GM21390 (cell line): ENCODE measurements around the gene POTEJ.
"Not testable (repeated sequence)": the region's sequence is repeated elsewhere in the genome, so short reads cannot be mapped to it uniquely, and the experiment has no call there.

Experiments
- ATAC-seq: cut with Tn5 transposase; IDR thresholded peaks from one replicate; pipeline ENCODE4 v1.9.1; 2021; ENCODE audit not compliant: unreplicated experiment

POTEJ gene

GRCh38 chr2:130611140-130611539, at the start of gene POTEJ:
Gene POTEJ (plus strand): TSS chr2:130611440. CDS start chr2:130611533, 93 bp downstream.
- not testable (repeated sequence) for ATAC-seq

- not testable (repeated sequence) for ATAC-seq
These were observed 45.1 kb upstream of the POTEJ start for GRCh38 chr2:130566165-130566564.

GRCh38 chr2:130571929-130572328, 39.3 kb upstream of the POTEJ start:
- ATAC-seq, result not testable (repeated sequence)

- not testable (repeated sequence) for ATAC-seq
These were observed 37.0 kb upstream of the POTEJ start for GRCh38 chr2:130574230-130574629.

- ATAC-seq, result not testable (repeated sequence)
These were observed 34.9 kb upstream of the POTEJ start for GRCh38 chr2:130576209-130576784.

GRCh38 chr2:130577559-130577958, 33.7 kb upstream of the POTEJ start:
- ATAC-seq, result not testable (repeated sequence)

GRCh38 chr2:130579121-130579520, 32.1 kb upstream of the POTEJ start:
- not testable (repeated sequence) for ATAC-seq

- not testable (repeated sequence) for ATAC-seq
These were observed 29.7 kb upstream of the POTEJ start for GRCh38 chr2:130581491-130581890.

GRCh38 chr2:130582970-130583369, 28.3 kb upstream of the POTEJ start:
- not testable (repeated sequence) for ATAC-seq

- not testable (repeated sequence) for ATAC-seq
These were observed 27.7 kb upstream of the POTEJ start for GRCh38 chr2:130583582-130583981.

GRCh38 chr2:130584726-130585125, 26.5 kb upstream of the POTEJ start:
- ATAC-seq, result not testable (repeated sequence)

- not testable (repeated sequence) for ATAC-seq
These were observed 22.4 kb upstream of the POTEJ start for GRCh38 chr2:130588688-130589458.

GRCh38 chr2:130590170-130590841, 20.9 kb upstream of the POTEJ start:
- not testable (repeated sequence) for ATAC-seq

- not testable (repeated sequence) for ATAC-seq
These were observed 20.3 kb upstream of the POTEJ start for GRCh38 chr2:130590842-130591359.

GRCh38 chr2:130592791-130593414, 18.3 kb upstream of the POTEJ start:
- not testable (repeated sequence) for ATAC-seq

- not testable (repeated sequence) for ATAC-seq
These were observed 17.2 kb upstream of the POTEJ start for GRCh38 chr2:130594011-130594410.

- ATAC-seq, result not testable (repeated sequence)
These were observed 14.5 kb upstream of the POTEJ start for GRCh38 chr2:130596757-130597156.

- not testable (repeated sequence) for ATAC-seq
These were observed 13.2 kb upstream of the POTEJ start for GRCh38 chr2:130597994-130598393.

- ATAC-seq, result not testable (repeated sequence)
These were observed 12.8 kb upstream of the POTEJ start for GRCh38 chr2:130598463-130598862.

- not testable (repeated sequence) for ATAC-seq
These were observed 11.8 kb upstream of the POTEJ start, which contains the start of gene CFC1 for GRCh38 chr2:130599393-130599792. Gene CFC1 (minus strand): TSS chr2:130599575. CDS start chr2:130599287, 288 bp downstream.

- ATAC-seq, result not testable (repeated sequence)
These were observed 11.3 kb upstream of the POTEJ start for GRCh38 chr2:130599926-130600325.
